ENCODE measurements around the gene STPG2.

STPG2 gene

DNA sequence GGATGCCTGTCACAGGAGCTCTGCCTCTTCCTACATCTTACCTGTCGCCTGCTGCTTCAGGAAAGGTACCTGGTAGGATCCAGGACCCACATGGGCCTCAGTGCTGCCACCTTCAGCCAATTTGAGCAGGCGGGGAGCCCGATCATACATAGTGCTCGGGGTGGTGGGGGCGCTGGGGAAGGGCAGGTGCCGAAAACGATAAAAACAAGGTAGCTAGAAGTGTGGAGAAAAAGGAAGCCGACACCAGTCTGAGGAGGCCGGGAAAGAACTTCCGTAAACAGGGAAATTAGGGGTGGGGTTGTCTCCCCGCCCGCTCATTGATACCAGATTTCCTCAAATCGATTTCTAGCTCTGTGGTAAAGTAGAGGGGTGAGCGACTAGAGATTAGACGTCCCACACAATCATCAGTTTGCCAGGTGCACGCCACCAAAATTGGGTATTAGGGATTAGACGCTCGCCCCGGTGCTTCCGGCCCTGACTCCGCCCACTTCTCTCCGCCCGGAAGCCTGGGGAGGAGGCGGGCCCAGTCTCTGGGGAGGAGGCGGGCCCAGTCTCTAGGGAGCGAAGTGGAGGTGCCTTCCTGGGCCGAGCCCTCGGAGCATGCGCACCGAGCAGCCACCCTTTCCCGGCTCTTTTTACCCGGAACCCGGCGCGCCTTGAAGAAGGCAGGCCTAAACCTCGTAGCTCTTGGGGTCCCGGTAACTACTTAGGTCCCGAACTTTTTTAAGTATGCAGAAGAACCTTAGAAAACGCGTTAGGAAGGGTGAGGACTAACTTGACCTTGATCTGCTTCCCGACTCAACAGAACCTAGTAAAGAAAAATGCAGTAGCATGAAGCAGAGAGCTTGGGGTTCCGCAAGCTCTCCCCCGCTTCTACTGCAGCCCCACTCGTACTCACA lies at the start of gene STPG2:
Gene STPG2 (minus strand): TSS at position 476 of the 899 bp plus-strand sequence.
- H3K4me3 ChIP-seq = peak within 1 kb of the TSS; percentile 44 to 73 (median 58)
- H3K27ac ChIP-seq = peak within 1 kb of the TSS; percentile 39 to 94 (median 86)

GRCh38 chr4:98185279-98185678 lies 42.0 kb upstream of the STPG2 start:
- H3K27ac ChIP-seq = no peak overlapping the region
- H3K4me3 ChIP-seq = no peak overlapping the region

- no peak overlapping the region for H3K27ac ChIP-seq
- no peak overlapping the region for H3K4me3 ChIP-seq
Measured at GRCh38 chr4:98181809-98182208, 38.5 kb upstream of the STPG2 start.

- H3K27ac ChIP-seq = no peak overlapping the region
- no peak overlapping the region for H3K4me3 ChIP-seq
Measured at GRCh38 chr4:98179951-98180350, 36.7 kb upstream of the STPG2 start.

- H3K27ac ChIP-seq = no peak overlapping the region
Measured at GRCh38 chr4:98176531-98176930, 33.3 kb upstream of the STPG2 start.

GRCh38 chr4:98170035-98170434 lies 26.8 kb upstream of the STPG2 start:
- Histone ChIP-seq H3K4me3 (no peak overlapping the region), H3K27ac (no peak overlapping the region)

More at GRCh38 chr4:98176531-98176930, 33.3 kb upstream of the STPG2 start:
- H3K4me3 ChIP-seq = no peak overlapping the region

DNA sequence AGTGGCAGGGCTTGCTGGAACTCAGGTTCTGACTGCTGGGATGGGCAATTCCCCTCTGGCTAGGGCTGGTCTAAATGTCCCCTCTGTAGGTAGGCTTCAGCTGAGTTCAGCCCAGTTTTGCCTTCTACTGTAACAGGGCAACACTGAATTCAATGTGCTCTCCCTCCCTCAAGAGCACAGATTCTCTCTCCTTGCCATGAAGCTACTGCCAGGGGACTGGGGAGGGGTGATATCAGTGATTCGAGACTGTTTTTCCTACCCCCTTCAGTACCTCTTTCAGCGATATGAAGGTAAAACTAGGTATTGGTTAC lies 23.4 kb upstream of the STPG2 start:
- H3K27ac ChIP-seq = no peak overlapping the region

GRCh38 chr4:98166025-98166730 lies 22.9 kb upstream of the STPG2 start:
- H3K27ac ChIP-seq = no peak overlapping the region
- H3K4me3 ChIP-seq = no peak overlapping the region

More for the DNA sequence above, 23.4 kb upstream of the STPG2 start:
- H3K4me3 ChIP-seq = no peak overlapping the region

- no peak overlapping the region for H3K4me3 ChIP-seq
- H3K27ac ChIP-seq = no peak overlapping the region
Measured at GRCh38 chr4:98162696-98163095, 19.4 kb upstream of the STPG2 start.

- Histone ChIP-seq H3K27ac (no peak overlapping the region), H3K4me3 (no peak overlapping the region)
Measured at GRCh38 chr4:98151145-98151924, 8.1 kb upstream of the STPG2 start.

GRCh38 chr4:98150092-98150761 lies 7.0 kb upstream of the STPG2 start:
- H3K4me3 ChIP-seq = no peak overlapping the region
- H3K27ac ChIP-seq = no peak overlapping the region

- Histone ChIP-seq H3K27ac (no peak overlapping the region), H3K4me3 (no peak overlapping the region)
Measured at GRCh38 chr4:98148856-98149255, 5.6 kb upstream of the STPG2 start.

GRCh38 chr4:98126141-98126540 lies 17.1 kb downstream of the STPG2 start:
- Histone ChIP-seq H3K27ac (no peak overlapping the region), H3K4me3 (no peak overlapping the region)

DNA sequence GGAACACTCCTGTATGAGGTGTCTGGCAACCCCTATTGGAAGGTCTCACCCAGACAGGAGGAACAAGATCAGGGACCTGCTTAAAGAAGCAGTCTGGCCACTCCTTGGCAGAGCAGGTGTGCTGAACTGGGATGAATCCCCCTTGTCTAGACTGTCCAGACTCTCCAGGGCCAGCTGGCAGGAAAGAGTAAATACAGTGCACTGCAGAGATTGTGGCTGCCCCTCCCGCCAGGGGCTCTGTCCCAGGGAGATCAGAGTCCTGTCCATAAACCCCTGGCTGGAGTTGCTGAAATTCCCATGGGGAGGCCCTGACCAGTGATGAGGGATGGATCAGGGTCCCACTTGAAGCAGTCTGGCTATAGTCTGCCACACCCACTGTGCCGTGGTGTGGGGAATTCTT lies 17.7 kb downstream of the STPG2 start:
- H3K4me3 ChIP-seq = no peak overlapping the region
- no peak overlapping the region for H3K27ac ChIP-seq

- no peak overlapping the region for H3K4me3 ChIP-seq
- H3K27ac ChIP-seq = no peak overlapping the region
Measured at GRCh38 chr4:98117363-98117762, 25.9 kb downstream of the STPG2 start.

DNA sequence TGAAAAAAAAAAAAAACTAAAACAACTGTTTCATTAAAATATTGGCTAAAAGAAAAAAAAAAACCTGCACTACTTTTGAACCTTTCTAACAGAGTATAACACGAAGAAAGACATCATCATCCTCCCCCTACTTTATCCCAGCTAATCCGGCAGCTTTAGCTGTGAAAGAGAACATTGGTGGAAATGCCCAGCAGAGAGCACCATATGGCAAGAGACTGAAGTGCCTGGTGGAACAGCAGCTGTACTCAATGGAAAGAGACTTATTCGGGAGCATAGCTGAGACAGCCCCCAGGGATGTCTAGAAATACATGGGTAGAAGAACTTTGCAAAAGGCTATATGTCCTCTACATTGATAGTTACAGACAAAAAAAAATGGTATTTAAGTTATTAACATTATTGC lies 30.3 kb downstream of the STPG2 start:
- H3K4me3 ChIP-seq = no peak overlapping the region
- H3K27ac ChIP-seq = no peak overlapping the region

DNA sequence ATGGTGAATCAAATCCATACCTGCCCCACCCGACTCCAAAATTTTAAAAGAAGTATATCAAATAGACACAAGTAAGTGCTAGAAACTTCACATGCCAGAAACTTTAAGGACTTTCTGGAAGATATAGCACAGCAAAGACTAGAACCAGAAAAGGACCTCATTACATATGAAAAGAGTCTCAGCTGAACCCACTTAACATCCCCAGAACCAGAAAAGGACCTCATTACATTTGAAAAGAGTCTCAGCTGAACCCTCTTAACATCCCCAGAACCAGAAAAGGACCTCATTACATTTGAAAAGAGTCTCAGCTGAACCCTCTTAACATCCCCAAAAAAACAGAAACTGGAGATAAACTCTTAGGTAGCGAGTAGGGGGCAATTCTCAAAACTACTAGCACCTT lies 32.3 kb downstream of the STPG2 start:
- H3K4me3 ChIP-seq = no peak overlapping the region
- H3K27ac ChIP-seq = no peak overlapping the region

DNA sequence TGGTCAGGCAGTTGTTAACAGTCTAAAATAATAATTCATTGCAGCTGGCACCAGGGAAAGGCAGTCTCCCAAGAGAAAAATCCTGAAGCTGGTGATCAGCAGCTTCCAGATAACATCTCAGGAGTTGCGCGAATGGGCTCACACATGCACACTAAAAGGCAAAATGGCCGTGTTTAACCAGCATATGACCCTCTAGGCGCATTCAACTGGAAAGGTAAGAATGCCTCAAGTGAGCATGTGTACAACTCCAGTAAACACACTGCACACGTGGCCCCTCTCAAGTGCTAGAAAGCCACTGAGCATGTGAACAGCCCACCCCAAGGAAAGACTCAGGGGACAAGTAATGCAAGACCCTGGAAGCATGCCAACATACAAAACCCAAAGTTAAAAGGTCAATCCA lies 33.1 kb downstream of the STPG2 start:
- no peak overlapping the region for H3K4me3 ChIP-seq
- H3K27ac ChIP-seq = no peak overlapping the region

DNA sequence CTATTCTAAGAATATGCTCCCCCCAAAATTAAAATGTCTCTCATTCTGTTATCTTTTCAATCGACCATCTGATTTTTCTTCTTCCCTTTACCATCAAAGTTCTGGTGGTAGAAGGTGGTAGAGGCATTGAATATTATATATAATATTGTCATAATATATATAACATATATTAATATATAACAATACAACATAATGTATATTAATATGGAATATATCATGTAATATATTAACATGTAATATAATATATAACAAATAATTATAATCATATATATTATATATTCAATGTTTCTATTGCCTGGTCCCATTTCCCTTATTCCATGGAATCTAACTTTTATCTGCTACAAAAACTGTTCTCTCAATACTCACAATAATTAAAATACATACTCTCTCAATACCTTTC lies 40.6 kb downstream of the STPG2 start:
- H3K4me3 ChIP-seq = no peak overlapping the region

DNA sequence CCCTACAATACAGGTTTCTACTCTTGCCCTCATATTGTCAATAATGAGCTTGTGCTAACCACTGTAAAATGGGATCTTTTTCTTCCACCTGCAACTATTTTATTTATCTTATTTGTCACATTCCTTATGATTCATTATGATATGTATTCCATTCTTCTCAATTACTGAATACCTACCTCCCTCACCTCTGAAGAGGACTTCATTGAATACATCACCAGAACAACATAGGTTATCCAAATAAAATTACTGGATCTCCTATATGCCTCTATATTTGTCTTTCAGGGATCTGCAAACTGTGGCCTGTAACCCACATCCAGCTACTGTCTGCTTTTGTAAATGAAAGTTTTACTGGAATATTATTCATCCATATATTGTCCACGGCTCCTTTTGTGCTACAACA lies 41.3 kb downstream of the STPG2 start:
- H3K27ac ChIP-seq = no peak overlapping the region

More for the DNA sequence above, 40.6 kb downstream of the STPG2 start:
- H3K27ac ChIP-seq = no peak overlapping the region

More for the DNA sequence above, 41.3 kb downstream of the STPG2 start:
- no peak overlapping the region for H3K4me3 ChIP-seq
